MM.1S (cell line): ENCODE data around the gene SLC49A3.

Experiments
- DNase-seq: peaks from one replicate; pipeline ENCODE4 v3.0.0-alpha.2; 2015
- H2AFZ ChIP-seq: fragments of 300-600 bp; sonication (generic); 2 replicates; pipeline ENCODE4 v1.6.0; 2016; ENCODE audit warnings: antibody characterized with exemption, low read length
- H3F3A ChIP-seq: fragments of 300-600 bp; sonication (generic); 2 replicates; pipeline ENCODE4 v1.6.1; 2016; ENCODE audit warnings: mild to moderate bottlenecking, antibody characterized with exemption, low read length, moderate library complexity, mixed read lengths; ENCODE audit not compliant: insufficient read depth
- H3K27ac ChIP-seq: fragments of 300-600 bp; sonication (generic); 2 replicates; pipeline ENCODE4 v1.5.1; 2016; ENCODE audit warnings: mild to moderate bottlenecking, low read length
- H3K27me3 ChIP-seq: fragments of 300-600 bp; sonication (generic); replicated peaks from 2 replicates; pipeline ENCODE4 v1.6.0; 2016; ENCODE audit warnings: low read length; ENCODE audit not compliant: insufficient read depth
- H3K36me3 ChIP-seq: fragments of 300-600 bp; sonication (generic); replicated peaks from 2 replicates; pipeline ENCODE4 v1.6.1; 2016; ENCODE audit warnings: mild to moderate bottlenecking, low read length, mixed read lengths; ENCODE audit not compliant: insufficient read depth
- H3K4me1 ChIP-seq: fragments of 300-600 bp; sonication (generic); 2 replicates; pipeline ENCODE4 v1.6.1; 2016; ENCODE audit warnings: low read length, mixed read lengths
- H3K4me2 ChIP-seq: fragments of 300-600 bp; sonication (generic); 2 replicates; pipeline ENCODE4 v1.6.0; 2016; ENCODE audit warnings: low read depth, low read length
- H3K4me3 ChIP-seq: fragments of 300-600 bp; sonication (generic); 2 replicates; pipeline ENCODE4 v1.5.1; 2016; ENCODE audit warnings: low read length, mixed read lengths
- H3K79me2 ChIP-seq: fragments of 300-600 bp; sonication (generic); 2 replicates; pipeline ENCODE4 v1.6.1; 2016; ENCODE audit warnings: mixed run types, low read length, mixed read lengths
- H3K9ac ChIP-seq: fragments of 300-600 bp; sonication (generic); 2 replicates; pipeline ENCODE4 v1.6.1; 2016; ENCODE audit warnings: low read length, mixed read lengths
- H3K9me2 ChIP-seq: fragments of 300-600 bp; sonication (generic); replicated peaks from 2 replicates; pipeline ENCODE4 v1.6.1; 2016; ENCODE audit warnings: mild to moderate bottlenecking, low read length, mixed read lengths; ENCODE audit not compliant: insufficient read depth
- H3K9me3 ChIP-seq: fragments of 300-600 bp; sonication (generic); replicated peaks from 2 replicates; pipeline ENCODE4 v1.6.1; 2016; ENCODE audit warnings: mild to moderate bottlenecking, low read length, mixed read lengths; ENCODE audit not compliant: insufficient read depth
- H4K20me1 ChIP-seq: fragments of 300-600 bp; sonication (generic); 2 replicates; pipeline ENCODE4 v1.6.1; 2016; ENCODE audit warnings: mild to moderate bottlenecking, low read length, moderate library complexity, mixed read lengths; ENCODE audit not compliant: insufficient read depth
- EZH2 ChIP-seq: fragments of 300-600 bp; sonication (generic); optimal IDR thresholded peaks from 2 replicates; pipeline ENCODE3; 2017; ENCODE audit warnings: low read depth, mild to moderate bottlenecking, antibody characterized with exemption, low read length, mixed read lengths
- EZH2phosphoT487 ChIP-seq: fragments of 300-600 bp; sonication (generic); IDR thresholded peaks from 2 replicates; pipeline ENCODE4 v1.6.1; 2018; ENCODE audit warnings: antibody characterized with exemption, low read length
- TF ChIP-seq, protein P1 (sequence below): fragments of 300-600 bp; sonication (generic); IDR thresholded peaks from 2 replicates; pipeline ENCODE4 v1.5.1; 2016; ENCODE audit warnings: antibody characterized with exemption, low read length, mixed read lengths

The SLC49A3 gene

DNA sequence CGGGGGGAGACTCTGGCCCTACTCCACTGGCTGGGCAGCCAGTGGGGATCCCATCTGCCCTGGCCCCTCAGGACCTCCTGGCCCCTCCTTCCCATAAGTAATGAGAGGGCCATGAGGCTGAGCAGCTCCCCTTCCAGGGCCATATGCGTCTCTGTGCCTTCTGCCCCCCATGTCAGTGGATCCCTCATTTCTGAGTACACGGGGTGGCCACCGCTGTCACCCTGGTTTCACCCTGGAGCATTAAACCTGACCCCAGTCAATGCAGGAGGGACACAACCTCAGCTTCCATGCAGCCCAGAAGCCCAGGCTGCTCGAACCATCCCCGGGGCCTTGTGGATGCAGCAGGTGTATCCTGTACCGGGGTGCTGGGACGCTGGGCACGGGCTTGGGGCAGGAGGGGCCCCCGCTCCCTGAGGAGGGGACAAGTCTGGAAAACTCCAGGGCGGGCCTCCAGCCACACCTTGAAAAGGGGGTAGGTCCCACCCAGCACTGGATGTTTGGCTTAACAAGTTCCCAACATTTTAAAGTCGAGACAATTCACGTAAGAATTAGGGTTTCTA lies 39.1 kb downstream of the SLC49A3 start:
- Histone ChIP-seq H3K9ac (no peak overlapping the region), H3F3A (no peaks in the 10 kb centered on the region), H3K27me3 (no peaks in the 10 kb centered on the region), H3K36me3 (no peaks in the 10 kb centered on the region), H3K4me1 (no peaks in the 10 kb centered on the region), H2AFZ (no peak overlapping the region), H3K4me3 (no peak overlapping the region), H4K20me1 (no peaks in the 10 kb centered on the region), H3K79me2 (no peaks in the 10 kb centered on the region), H3K9me2 (no peaks in the 10 kb centered on the region), H3K4me2 (no peak overlapping the region), H3K27ac (no peak overlapping the region), H3K9me3 (no peaks in the 10 kb centered on the region)
- TF ChIP-seq EZH2phosphoT487 = no peak
- TF ChIP-seq EZH2 = no peak
- TF ChIP-seq, protein P1, sequence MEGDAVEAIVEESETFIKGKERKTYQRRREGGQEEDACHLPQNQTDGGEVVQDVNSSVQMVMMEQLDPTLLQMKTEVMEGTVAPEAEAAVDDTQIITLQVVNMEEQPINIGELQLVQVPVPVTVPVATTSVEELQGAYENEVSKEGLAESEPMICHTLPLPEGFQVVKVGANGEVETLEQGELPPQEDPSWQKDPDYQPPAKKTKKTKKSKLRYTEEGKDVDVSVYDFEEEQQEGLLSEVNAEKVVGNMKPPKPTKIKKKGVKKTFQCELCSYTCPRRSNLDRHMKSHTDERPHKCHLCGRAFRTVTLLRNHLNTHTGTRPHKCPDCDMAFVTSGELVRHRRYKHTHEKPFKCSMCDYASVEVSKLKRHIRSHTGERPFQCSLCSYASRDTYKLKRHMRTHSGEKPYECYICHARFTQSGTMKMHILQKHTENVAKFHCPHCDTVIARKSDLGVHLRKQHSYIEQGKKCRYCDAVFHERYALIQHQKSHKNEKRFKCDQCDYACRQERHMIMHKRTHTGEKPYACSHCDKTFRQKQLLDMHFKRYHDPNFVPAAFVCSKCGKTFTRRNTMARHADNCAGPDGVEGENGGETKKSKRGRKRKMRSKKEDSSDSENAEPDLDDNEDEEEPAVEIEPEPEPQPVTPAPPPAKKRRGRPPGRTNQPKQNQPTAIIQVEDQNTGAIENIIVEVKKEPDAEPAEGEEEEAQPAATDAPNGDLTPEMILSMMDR = no peak
- no peak for DNase-seq

GRCh38 chr4:649293-649625 lies 39.7 kb downstream of the SLC49A3 start:
- no peak overlapping the region for H3K27ac ChIP-seq
- no peak for TF ChIP-seq EZH2
- TF ChIP-seq, protein P1 = no peak
- no peaks in the 10 kb centered on the region for H3K36me3 ChIP-seq
- H3K79me2 ChIP-seq = no peaks in the 10 kb centered on the region
- no peaks in the 10 kb centered on the region for H3K4me1 ChIP-seq
- H3K4me3 ChIP-seq = no peak overlapping the region
- DNase-seq = no peak
- H3K9ac ChIP-seq = no peak overlapping the region
- no peak overlapping the region for H3K4me2 ChIP-seq
- H2AFZ ChIP-seq = no peak overlapping the region
- no peaks in the 10 kb centered on the region for H3K9me3 ChIP-seq
- H4K20me1 ChIP-seq = no peaks in the 10 kb centered on the region
- no peaks in the 10 kb centered on the region for H3F3A ChIP-seq
- H3K27me3 ChIP-seq = no peaks in the 10 kb centered on the region
- H3K9me2 ChIP-seq = no peaks in the 10 kb centered on the region

DNA sequence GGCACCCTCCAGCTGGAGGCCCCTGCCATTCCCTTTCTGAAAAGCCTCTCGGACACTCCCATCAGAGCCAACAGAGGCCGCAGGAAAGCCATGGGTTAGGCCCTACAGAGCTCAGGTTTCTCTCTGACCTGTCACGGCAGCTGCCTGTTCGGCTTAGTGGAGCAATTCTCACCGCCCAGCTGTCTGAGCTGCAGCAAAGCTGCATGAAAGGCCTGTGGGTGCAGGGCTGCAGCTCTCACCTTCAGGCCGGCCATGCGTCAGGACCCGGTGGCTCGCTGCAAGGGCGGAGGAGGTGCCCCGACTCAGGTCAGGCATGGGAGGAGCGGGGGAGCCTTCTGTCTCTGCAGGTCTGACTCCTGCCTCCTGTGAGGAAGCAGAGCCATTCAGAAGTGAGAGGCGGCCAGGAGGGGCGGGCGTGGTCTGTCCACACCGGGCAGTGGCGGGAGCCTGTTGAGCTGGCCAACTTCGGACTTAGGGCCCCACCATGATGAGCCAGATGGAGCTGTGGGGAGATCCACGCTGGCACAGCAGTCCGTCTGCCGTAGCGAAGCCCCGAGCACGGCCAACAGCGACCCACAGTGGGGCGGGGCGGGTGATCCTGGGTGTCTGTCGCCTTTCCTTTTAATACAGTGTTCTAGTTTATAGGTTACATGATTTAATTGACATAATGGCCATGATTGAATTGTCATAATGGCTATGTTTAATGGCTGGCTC lies 40.2 kb downstream of the SLC49A3 start:
- H3K79me2 ChIP-seq = no peaks in the 10 kb centered on the region
- H4K20me1 ChIP-seq = no peaks in the 10 kb centered on the region
- TF ChIP-seq, protein P1 = no peak
- TF ChIP-seq EZH2 = no peak
- no peak for TF ChIP-seq EZH2phosphoT487
- no peaks in the 10 kb centered on the region for H3K9me3 ChIP-seq
- no peaks in the 10 kb centered on the region for H3K4me1 ChIP-seq
- no peaks in the 10 kb centered on the region for H3K36me3 ChIP-seq
- H2AFZ ChIP-seq = no peak overlapping the region
- no peak overlapping the region for H3K9ac ChIP-seq
- no peak overlapping the region for H3K4me3 ChIP-seq
- no peaks in the 10 kb centered on the region for H3F3A ChIP-seq
- no peaks in the 10 kb centered on the region for H3K9me2 ChIP-seq
- H3K27ac ChIP-seq = no peak overlapping the region
- no peaks in the 10 kb centered on the region for H3K27me3 ChIP-seq
- DNase-seq = no peak
- H3K4me2 ChIP-seq = no peak overlapping the region
